GM21723 (cell line): Measurements from ENCODE around the gene MCCD1.

Experiments used
- ATAC-seq: cut with Tn5 transposase; IDR thresholded peaks from one replicate; pipeline ENCODE4 v1.9.1; 2021; ENCODE audit warnings: mild to moderate bottlenecking, moderate library complexity; ENCODE audit not compliant: unreplicated experiment

The MCCD1 gene

DNA sequence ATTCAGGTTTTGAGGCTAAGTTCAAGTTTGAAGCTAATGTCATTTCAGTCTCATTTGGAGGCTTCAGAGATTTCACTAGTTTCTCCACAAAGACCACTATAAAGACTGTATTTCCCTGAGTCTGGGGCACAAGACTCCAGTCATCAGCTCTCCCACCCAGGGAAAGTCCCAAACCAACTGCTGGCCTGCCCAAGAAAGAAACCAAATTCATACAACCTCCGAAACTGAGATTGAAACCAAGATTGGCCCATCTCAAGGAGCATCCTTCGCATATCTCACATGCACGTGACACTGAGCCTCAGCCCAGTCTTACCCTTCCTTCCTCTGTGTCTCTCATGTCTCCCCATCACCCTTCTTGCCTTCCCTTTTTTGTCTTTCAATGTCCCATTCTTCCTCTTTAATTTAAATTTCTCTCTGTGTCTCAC lies 39.8 kb downstream of the MCCD1 start:
- ATAC-seq: peak; percentile 60

DNA sequence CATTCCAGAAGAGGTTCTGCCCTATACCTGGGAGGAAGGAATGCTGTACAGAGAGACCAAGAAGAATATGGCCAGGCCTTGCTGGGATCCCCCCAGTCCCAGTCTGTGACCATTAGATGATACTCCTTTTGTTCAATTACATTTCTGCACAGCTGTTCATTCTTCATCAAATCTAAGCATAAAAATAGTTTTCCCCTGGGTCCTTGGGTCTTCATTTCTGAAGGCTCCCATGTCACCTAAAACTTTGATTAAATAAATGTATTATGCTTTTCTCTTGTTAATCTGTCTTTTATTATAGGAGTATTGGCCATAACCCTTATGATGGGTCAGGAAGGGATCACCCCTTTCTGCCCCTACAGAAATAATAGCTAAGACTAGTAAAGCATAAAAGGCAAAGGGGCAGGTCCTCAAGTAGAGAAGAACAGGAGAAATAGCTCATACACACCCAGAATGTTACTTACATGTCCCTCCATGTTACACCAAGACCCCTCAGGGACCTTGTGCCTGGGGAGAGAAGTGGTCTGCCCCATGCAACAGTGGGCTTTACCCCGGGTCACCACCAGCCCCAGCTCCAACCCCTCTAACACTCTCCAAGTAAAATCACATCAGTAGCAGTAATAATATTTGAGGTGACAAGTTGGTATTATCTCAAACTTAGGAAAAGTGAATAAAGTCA lies 41.2 kb downstream of the MCCD1 start:
- no peak for ATAC-seq

DNA sequence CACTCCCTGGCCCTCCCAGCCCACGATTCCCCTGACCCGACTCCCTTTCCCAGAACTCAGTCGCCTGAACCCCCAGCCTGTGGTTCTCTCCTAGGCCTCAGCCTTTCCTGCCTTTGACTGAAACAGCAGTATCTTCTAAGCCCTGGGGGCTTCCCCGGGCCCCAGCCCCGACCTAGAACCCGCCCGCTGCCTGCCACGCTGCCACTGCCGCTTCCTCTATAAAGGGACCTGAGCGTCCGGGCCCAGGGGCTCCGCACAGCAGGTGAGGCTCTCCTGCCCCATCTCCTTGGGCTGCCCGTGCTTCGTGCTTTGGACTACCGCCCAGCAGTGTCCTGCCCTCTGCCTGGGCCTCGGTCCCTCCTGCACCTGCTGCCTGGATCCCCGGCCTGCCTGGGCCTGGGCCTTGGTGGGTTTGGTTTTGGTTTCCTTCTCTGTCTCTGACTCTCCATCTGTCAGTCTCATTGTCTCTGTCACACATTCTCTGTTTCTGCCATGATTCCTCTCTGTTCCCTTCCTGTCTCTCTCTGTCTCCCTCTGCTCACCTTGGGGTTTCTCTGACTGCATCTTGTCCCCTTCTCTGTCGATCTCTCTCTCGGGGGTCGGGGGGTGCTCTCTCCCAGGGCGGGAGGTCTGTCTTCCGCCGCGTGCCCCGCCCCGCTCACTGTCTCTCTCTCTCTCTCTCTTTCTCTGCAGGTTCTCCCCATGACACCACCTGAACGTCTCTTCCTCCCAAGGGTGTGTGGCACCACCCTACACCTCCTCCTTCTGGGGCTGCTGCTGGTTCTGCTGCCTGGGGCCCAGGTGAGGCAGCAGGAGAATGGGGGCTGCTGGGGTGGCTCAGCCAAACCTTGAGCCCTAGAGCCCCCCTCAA lies 43.5 kb downstream of the MCCD1 start, which contains the start of gene LTA:
Gene LTA, plus strand, starts transcription at position 249 of the 871 bp plus-strand sequence. Its CDS starts 454 bp downstream, at position 703.
- ATAC-seq: peak; percentile 50

GRCh38 chr6:31573239-31574105 lies 44.7 kb downstream of the MCCD1 start:
- ATAC-seq: no peak

GRCh38 chr6:31574106-31575061 lies 45.6 kb downstream of the MCCD1 start:
- no peak for ATAC-seq

DNA sequence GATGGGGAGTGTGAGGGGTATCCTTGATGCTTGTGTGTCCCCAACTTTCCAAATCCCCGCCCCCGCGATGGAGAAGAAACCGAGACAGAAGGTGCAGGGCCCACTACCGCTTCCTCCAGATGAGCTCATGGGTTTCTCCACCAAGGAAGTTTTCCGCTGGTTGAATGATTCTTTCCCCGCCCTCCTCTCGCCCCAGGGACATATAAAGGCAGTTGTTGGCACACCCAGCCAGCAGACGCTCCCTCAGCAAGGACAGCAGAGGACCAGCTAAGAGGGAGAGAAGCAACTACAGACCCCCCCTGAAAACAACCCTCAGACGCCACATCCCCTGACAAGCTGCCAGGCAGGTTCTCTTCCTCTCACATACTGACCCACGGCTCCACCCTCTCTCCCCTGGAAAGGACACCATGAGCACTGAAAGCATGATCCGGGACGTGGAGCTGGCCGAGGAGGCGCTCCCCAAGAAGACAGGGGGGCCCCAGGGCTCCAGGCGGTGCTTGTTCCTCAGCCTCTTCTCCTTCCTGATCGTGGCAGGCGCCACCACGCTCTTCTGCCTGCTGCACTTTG lies 46.7 kb downstream of the MCCD1 start, which contains the start of gene TNF:
Gene TNF, plus strand, starts transcription at position 231 of the 567 bp plus-strand sequence. Its CDS starts 177 bp downstream, at position 408.
- no peak for ATAC-seq

DNA sequence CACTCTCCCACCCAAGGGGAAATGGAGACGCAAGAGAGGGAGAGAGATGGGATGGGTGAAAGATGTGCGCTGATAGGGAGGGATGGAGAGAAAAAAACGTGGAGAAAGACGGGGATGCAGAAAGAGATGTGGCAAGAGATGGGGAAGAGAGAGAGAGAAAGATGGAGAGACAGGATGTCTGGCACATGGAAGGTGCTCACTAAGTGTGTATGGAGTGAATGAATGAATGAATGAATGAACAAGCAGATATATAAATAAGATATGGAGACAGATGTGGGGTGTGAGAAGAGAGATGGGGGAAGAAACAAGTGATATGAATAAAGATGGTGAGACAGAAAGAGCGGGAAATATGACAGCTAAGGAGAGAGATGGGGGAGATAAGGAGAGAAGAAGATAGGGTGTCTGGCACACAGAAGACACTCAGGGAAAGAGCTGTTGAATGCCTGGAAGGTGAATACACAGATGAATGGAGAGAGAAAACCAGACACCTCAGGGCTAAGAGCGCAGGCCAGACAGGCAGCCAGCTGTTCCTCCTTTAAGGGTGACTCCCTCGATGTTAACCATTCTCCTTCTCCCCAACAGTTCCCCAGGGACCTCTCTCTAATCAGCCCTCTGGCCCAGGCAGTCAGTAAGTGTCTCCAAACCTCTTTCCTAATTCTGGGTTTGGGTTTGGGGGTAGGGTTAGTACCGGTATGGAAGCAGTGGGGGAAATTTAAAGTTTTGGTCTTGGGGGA lies 47.4 kb downstream of the MCCD1 start:
- ATAC-seq: no peak

- ATAC-seq: no peak
Observed at GRCh38 chr6:31576897-31577578, 48.3 kb downstream of the MCCD1 start.

- no peak for ATAC-seq
Observed at GRCh38 chr6:31577579-31577966, 48.8 kb downstream of the MCCD1 start.

- ATAC-seq: no peak
Observed at GRCh38 chr6:31578184-31579118, 49.7 kb downstream of the MCCD1 start.

DNA sequence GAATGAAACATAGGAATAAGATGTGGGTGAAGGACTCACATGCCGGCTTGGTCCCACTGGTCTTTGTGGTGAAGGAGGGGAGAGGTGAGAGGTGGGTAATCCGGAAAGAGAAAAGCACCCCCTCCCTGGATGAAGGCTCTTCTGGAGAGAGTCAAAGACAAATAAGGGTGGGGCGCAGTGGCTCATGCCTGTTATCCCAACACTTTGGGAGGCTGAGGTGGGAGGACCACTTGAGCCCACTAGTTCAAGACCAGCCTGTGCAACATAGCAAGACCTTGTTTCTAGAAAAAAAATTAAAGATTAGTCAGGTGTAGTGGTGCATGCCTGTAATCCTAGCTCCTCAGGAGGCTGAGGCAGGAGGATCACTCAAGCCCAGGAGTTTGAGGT lies 50.4 kb downstream of the MCCD1 start:
- no peak for ATAC-seq
